ENCODE measurements around the gene ZNF319. TPM values are rescaled to one million over a fixed set of nuclear protein-coding genes. Genes with fewer than 3 reads are reported as not detected.

The ZNF319 gene
- total RNA-seq, 1 donor from 2014 or later = 7.0 TPM

DNA sequence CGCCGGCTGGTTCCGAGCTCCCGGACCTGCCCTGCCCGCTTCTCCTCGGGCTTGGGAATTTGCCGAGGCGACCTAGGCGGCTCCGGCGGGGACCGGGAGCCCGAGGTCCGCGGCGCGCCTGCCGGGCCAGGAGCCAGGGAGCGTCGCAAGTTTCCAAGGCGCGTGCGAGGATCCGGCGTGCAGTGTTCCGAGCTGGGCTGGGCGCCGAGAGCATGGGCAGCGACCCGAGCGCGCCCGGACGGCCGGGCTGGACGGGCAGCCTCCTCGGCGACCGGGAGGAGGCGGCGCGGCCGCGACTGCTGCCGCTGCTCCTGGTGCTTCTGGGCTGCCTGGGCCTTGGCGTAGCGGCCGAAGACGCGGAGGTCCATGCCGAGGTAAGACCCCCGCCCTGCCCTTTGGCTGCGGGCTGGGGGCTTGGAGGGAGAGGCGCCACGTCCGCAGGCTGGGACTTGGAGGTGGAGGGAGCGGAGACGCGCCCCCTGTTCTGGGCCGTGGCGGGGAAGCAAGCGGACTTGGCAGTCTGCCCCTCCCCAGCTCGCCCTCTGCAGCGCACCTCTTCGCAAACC, 25.8 kb upstream of the ZNF319 start:
- intact Hi-C loops (cut with DNase I) = loop anchor here (10.0 kb wide), 2 partner anchors 289 to 609 kb away; no protein-coding TSS in a partner anchor
- DNase-seq (ENCODE audit: missing footprints) (no peak), ATAC-seq (peak; percentile 32)

DNA sequence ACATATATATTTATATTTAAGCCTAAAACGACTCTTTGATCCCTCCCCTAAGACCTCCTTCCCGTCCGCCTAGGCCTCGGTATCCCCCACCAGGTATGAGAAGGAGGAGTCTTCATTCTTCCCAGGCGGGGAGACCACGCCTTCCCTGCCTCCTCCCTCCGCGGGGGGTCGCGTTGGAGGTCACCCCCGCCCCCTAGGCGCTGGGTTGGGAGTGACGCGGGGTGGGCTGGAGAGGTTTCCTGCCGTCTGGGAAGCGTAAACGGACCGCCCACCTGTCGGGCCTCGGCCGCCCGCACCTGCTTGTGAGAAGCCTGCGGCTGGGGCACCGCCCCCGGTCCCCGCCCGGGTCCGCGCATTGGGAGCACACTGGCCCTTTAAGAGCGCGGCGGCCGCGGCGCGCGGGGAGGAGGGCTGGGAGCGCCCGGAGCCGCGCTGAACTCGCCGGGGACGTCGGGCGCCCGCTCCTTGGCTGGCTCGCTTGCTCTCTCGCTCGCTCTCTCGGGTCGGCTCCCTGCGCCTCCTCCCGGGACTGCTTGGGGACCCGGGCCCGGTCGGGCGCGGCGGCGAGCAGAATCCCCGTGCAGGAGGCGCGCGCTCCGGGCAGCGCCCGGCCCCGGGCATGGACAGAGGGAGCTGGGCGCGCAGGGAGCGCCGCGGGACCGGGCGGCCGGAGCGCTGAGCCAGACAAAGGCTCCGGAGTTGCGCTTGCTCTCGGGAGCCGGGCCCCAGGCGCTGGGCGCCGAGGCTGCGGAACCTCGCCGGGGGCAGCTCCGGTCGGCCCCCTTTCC, 25.1 kb upstream of the ZNF319 start, which contains the start of gene MMP15:
MMP15 (plus strand) TSS at position 404 of the 788 bp plus-strand sequence. CDS start 597 bp downstream, outside the sequence.
- peak; percentile 87 for DNase-seq (ENCODE audit: missing footprints)
- intact Hi-C loops (cut with DNase I) = loop anchor here (1.0 to 10.0 kb wide), 3 partner anchors 97 to 609 kb away; no protein-coding TSS in a partner anchor
- peak; percentile 69 for ATAC-seq

DNA sequence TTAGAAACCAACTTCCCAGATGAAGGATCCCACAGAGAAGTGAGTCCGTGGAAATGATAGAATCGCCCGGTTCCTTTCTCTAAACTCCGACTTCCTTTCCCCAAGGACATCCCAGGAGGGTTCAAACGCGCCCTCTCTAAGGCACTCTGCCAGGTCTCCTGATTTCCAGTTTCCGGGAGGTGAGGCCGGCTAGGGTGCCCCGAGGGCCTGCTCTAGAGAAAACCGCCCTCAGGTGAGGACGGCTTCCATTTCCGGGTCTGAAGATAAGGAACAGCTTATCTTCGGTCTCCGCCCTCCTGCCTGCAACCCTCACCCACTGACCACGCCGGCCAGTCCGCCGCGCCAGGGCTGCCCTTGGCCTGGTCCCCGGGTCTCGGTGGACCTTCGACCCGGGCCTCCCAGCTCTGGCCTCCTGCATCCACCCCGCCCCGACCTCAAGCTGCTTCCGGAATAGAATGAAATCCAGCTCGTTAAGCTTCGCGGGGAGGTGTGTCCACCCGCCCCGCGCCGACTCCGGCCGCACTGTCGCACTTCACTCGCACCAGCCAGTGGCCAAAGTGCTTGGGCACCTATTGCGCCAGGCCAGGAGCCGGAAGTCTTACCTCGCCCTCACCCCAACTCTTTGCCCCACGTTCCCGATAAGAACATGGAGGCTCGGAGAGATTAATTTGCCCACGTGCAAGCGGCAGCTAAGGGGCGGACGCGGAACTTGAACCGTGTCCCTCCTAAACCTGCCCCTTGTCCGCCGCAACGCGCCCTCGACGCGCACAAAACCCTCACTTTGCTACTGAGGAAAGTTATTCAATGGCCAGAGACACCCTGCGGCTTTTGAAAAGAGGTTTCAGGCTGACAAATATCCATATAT, 24.2 kb upstream of the ZNF319 start:
- ATAC-seq (no peak), DNase-seq (ENCODE audit: missing footprints) (peak; percentile 75)
- intact Hi-C loops (cut with DNase I) = loop anchor here (1.0 to 10.0 kb wide), 4 partner anchors 98 to 610 kb away; partner anchors contain the start of gene CSNK2A2

DNA sequence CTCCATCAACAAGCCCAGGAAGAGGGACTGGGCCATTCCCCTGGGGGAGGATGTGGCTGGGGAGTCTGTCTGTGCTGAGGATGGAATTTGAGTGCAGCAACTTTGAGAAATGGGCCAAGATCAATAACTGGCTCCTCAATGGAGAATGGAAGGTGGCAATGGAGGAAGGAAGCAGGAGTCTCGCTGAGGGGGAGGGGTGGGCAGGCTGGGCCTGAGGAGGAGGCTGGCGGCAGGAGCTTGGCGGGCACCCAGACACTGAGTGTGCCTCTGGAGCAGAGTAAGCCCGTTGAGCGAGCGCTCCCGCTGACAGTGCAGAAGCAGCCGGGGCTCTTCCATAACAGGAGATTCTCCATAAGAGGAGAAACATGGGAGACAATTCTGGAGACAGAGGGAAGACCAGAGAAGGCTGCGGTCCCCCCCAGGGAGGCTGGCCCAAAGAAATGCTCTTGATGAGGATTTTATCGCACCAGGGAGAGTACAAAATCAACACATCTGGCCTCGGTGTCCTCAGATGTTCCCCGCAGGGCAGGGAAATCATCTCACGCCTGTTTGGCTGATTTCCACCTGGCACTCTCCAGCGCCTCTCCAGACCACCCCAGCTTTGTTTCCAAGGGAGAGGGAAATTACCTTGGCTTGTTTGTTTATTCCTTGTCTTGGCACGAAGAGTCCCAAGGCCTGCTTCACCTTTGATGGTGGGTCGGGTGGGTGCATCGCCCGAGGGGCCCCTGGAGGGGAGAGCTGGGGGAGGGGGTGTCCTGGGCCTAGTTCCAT, 22.3 kb upstream of the ZNF319 start:
- intact Hi-C loops (cut with DNase I) = loop anchor here (5.0 to 10.0 kb wide), 3 partner anchors 175 to 612 kb away; partner anchors contain the start of gene CSNK2A2
- DNase-seq (ENCODE audit: missing footprints) = peak; percentile 87
- peak; percentile 44 for ATAC-seq

DNA sequence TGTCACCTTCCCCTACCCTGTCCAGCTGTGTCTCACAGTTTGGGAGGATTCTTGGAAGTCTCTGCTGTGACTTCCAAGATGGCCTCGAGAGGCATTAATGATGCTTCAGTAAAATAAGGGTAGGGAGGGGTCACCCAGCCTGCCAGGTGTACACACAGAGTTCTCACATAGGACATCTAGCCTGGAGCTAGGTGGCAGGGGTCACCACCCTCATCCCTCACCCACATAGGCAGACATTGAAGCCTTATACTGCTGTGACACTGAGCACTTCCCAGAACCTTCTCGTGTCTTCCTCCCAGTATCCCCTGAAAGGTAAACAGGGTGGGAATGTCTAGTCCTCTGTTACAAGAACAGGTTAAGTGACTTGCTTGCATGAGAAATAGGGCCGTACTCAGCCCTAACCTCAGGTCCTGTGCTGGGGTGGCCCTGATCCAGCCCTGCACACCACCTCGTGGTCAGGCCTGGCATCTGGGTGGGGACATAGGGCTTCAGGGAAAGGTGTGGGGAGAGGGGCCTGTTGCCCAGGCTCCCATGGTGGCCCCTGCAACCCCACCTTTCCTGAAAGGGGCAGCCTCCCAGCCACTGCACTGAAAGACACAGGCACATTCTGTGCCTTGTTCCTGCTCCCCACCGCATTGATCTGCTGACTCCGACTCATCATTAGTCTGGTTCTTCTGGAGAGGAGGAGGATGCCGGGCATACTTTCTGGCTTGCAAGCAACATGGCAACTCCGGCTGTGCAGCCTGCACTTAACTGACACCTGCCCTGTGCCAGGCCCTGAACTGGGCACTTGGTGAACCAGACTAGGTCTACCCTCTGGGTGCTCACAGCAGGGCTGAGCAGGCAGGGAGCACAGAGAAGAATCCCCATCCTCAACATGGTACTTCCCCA, 21.4 kb upstream of the ZNF319 start:
- intact Hi-C loops (cut with DNase I) = loop anchor here (5.0 to 10.0 kb wide), 3 partner anchors 175 to 613 kb away; partner anchors contain the start of gene CSNK2A2
- DNase-seq (ENCODE audit: missing footprints) (no peak), ATAC-seq (no peak)

DNA sequence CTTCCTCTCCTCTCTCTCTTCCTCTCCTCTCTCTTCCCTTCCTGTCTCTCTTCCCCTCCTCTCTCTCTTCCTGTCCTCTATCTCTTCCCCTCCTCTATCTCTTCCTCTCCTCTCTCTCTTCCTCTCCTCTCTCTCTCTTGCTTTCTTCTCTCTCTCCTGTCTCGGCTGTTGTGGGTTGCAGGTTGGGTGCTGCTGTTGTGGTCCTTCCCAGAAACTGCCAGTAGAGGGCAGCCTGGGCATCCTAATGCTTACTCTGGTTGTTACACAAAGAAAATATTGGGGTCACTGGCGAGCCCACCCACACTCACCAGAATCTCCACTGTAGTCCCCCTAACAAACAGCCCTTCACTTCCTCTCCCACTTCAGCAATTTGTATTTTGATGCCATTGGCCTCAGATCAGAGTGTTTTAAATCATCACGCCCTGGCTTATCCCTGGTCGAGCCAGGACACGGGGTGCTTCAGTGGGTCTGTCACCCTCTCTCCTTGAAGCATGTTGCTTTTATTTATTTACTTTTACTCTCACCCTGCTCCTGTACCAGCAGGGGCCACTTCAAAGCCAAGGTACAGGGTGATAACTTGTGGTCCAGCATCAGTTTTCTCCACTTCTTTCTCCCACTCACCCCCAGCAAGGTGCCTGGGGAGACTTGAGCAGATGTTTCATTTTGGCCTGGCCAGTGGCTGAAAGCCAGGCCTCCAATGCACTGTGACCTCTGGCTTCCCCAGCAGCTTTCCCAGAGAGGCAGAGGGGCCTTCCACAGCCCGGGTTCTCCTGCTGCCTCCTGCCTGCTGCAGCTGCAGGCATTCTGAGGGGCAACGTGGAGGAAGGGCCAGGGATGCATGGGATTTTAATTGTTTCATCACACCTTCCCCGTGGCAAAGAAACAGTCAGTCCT, 20.4 kb upstream of the ZNF319 start:
- DNase-seq (ENCODE audit: missing footprints) = no peak
- intact Hi-C loops (cut with DNase I) = loop anchor here (1.0 to 10.0 kb wide), 4 partner anchors 101 to 614 kb away; partner anchors contain the start of gene CSNK2A2
- no peak for ATAC-seq

DNA sequence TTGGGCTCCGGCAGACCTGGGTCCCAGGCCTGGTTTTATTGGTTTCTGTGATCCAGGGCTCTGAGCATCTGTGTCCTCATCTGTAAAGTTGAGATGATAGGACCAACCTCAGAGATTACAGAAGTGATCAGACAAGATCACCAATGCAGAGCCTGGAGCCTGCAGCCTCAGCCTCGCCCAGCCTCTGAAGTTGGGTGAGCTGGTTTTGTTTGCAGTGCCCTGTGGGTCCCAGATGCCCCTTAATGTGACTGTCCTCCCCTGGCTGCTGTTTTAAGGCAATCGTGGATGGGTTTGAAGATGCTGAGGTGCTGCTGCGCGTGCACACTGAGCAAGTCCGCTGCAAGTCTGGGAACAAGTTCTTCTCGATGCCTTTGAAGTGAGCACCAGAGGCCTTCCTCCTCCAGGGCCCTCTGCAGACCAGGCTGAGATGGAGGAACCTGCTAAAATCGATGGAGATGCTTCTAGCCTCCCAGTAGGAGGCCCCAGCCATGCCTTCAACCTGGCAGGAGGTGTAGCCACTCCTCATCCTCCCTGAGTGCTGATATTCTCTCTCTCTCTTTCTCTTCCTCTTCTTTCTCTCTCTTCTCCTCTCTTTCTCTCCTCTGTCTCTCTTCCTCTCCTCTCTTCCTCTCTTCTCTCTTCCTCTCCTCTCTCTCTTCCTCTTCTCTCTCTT, 19.5 kb upstream of the ZNF319 start:
- no peak for ATAC-seq
- intact Hi-C loops (cut with DNase I) = loop anchor here (1.0 to 10.0 kb wide), 4 partner anchors 102 to 615 kb away; partner anchors contain the start of gene CSNK2A2
- no peak for DNase-seq (ENCODE audit: missing footprints)

DNA sequence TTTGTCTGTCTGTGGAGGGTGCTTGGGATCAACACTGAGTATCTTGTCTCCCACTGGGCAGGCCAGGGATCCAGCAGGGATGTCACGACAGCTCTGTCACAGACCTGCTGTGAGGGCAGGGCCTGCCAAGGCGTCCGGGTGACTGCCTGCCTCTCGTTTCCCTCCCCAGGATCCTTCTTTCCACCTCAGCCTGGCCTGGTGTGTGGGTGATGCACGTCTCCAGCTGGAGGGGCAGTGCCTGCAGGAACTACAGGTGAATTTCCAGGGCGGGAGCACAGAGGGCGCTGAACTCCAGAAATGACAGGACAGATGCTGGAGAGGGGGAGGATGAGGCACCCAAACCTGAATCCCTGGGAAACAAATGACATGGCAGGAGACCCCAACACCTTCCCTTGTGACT, 18.3 kb upstream of the ZNF319 start:
- intact Hi-C loops (cut with DNase I) = no loop called here
- no peak for DNase-seq (ENCODE audit: missing footprints)
- ATAC-seq = no peak

DNA sequence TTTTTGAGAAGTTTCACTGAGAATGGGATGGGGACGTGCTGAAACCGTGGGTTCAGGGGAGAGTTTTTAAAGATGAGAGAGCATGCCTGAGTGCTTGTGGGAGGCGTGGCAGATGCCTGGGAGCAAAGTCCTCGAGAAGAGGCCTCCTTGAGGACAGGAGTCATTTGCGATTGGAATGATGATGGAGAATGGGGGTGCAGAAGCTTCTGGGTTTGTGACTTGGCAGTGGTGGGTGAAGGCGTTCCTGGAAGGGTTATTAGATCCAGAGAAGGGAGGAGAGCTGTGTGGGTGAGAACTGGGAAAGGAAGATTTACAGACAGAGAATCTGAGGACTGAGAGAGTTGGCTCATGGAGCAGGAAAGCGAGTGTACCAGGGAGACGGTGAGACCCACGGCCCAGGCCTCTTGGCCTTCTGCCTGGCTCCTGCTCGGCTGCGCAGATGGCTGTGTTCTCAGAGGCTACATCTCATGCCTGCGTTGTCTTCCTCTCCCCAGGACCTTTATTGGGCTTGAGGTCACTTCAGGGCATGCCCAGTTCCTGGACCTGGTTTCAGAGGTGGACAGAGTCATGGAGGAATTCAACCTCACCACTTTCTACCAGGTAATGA, 16.5 kb upstream of the ZNF319 start:
- DNase-seq (ENCODE audit: missing footprints) = no peak
- intact Hi-C loops (cut with DNase I) = no loop called here
- ATAC-seq = no peak

DNA sequence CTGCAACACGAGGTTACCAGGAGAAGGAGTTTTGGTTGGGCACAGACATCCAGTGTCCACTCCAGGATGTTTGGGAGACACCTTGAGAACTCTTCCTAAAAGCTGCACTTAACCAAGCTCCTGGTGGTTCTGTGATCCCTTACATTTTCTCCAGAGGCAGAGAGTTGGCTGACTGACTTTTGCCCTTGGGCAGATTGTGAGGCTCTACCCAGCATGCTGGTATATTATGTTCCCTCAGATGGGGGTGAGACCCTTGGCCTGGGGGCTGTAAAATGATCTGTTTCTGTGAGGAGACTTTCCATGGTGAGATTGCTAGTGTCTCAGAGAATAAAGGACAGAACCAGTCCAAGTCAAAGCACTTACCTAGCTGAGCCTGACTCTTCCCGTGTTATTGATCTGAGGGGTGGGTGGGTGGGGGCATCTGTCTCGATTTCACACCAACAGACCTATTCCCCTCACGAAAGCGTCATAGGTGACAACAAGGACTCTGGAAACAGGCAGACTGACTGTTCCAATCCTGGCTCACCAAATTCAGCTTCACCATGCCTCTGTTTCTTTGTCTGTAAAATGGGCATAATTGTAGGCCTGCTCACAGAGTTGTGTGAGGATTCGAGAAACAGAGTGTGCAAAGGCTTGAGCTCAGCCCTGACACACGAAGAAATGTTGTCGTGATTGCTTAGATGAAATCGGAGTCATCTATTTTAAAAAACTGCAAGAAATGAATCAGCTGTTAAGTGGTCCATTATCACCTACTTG, 12.9 kb upstream of the ZNF319 start:
- no peak for ATAC-seq
- no peak for DNase-seq (ENCODE audit: missing footprints)
- intact Hi-C loops (cut with DNase I) = no loop called here

DNA sequence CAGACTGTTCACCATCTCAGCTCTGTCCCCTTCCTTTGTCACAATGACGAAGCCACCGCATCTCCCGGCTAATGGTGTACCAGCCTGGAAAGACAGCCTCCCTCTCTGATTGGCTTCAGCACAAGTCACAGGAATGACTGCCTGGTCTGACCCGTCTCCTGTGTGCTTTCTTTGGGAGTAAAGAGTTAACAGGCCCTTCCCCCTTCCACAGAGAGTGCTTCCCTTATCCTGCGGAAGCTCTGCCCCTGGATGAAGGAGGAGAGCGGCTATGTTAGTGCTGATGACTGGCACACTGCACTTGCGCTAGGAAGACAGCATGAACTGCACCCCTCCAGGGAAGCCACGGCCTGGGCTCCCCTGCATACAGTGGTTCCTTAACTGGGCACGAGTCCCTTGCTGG, 12.0 kb upstream of the ZNF319 start:
- DNase-seq (ENCODE audit: missing footprints) = no peak

DNA sequence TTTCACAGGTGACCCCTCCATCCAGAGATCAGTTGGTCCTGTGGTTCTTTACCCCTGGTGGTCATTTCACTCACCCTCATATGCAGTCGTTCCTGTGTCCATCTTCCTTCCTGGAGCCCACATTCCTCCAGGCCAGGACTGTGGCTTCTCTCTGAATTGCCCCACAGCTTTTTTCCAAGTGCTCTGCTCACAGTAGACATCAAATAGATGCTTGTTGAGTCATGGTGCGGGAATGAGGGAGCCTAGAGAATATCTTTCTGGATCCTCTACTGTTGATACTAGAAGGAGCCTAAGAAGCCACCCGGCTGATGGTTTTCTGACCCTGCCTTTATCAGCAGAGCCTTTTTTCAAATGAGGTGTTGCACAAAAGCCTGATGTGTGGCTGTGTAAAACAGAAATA, 11.2 kb upstream of the ZNF319 start:
- intact Hi-C loops (cut with DNase I) = no loop called here

More for the DNA sequence above, 12.0 kb upstream of the ZNF319 start:
- intact Hi-C loops (cut with DNase I) = no loop called here
- ATAC-seq = no peak

DNA sequence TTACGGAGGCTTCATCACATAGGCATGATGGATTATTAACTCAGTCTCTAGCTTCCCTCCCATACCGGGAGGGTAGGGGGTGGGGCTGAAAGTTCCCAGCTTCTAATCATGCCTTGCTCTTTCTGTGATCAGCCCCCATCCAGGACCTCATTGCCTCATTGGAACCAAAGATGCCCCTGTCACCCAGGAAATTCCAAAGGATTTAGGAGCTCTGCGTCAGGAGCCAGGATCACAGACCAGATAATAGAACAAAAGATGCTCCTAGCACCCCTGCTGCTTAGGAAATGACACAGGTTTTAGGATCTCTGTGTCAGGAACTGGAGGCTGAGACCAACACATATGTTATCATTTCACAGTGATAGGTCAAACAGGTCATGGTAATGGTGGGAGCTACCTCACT, 10.4 kb upstream of the ZNF319 start:
- ATAC-seq (no peak), DNase-seq (ENCODE audit: missing footprints) (no peak)
- intact Hi-C loops (cut with DNase I) = no loop called here

More for the DNA sequence above, 11.2 kb upstream of the ZNF319 start:
- no peak for DNase-seq (ENCODE audit: missing footprints)
- no peak for ATAC-seq

DNA sequence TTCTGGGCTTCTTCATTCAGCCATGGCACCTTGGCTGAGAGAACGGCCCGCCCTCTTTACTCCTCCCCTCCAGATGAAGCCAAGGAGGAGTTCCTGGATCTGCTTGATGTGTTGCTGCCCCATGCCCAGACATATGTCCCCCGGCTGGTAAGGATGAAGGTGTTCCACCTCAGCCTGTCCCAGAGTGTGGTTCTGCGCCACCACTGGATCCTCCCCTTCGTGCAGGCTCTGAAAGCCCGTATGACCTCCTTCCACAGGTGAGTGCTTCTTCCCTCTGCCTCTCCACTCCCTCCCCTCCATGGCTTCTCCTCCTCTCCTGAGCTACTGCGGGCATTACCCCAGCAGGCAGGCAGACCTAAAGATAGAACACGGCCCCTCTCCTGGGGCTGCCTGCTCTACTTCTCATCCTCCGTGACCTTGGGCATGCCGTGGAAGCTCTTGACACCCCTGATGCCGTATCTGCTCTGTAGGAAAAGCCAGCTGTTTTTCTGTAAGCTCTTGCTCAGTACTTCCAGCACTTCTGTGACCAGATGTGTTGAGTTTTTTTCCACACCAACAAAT, 9.5 kb upstream of the ZNF319 start:
- DNase-seq (ENCODE audit: missing footprints) = no peak
- ATAC-seq = peak; percentile 74
- intact Hi-C loops (cut with DNase I) = loop anchor here (10.0 kb wide), 1 partner anchor 255 kb away; no protein-coding TSS in a partner anchor

Data from Right ventricle myocardium inferior (tissue), 1 donor.